Measurements from ENCODE around the gene RAD51B. TPM values are rescaled to one million over a fixed set of nuclear protein-coding genes. Genes with fewer than 3 reads are reported as not detected.
A peak's percentile ranks its signal among the peaks of the same experiment; 100 is the strongest.

Gene RAD51B
- total and polyA plus RNA-seq, 9 donors, result 21.6 to 70.1 (median 35.1) TPM

DNA sequence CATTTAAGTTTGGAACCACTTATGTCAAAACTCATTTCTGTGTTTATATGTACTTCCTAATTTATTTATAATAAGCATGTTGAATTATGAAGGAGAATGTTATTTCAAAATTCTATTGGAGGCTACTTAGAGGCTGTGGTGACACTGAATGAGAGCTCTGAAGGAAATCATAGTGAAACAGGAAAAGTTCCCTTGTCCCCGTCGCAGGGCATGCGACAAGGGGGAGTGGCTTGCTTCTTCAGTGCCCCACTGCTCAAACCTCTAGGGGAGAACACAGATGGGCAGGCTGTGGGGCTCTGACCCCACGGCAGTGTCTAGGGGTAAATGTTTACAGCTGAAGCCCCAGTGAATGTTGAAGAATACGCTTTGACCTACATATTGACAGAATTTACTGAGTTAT lies 261.9 kb downstream of the RAD51B start:
- Histone ChIP-seq H3K9me3 (no peaks in the 10 kb centered on the region), H3K4me3 (no peak overlapping the region), H3K27ac (no peak overlapping the region), H3K27me3 (no peaks in the 10 kb centered on the region), H3K4me1 (ENCODE audit: insufficient read depth) (peaks cover 4% of the 10 kb centered on the region), H3K36me3 (no peaks in the 10 kb centered on the region)
- TF ChIP-seq, protein P1, sequence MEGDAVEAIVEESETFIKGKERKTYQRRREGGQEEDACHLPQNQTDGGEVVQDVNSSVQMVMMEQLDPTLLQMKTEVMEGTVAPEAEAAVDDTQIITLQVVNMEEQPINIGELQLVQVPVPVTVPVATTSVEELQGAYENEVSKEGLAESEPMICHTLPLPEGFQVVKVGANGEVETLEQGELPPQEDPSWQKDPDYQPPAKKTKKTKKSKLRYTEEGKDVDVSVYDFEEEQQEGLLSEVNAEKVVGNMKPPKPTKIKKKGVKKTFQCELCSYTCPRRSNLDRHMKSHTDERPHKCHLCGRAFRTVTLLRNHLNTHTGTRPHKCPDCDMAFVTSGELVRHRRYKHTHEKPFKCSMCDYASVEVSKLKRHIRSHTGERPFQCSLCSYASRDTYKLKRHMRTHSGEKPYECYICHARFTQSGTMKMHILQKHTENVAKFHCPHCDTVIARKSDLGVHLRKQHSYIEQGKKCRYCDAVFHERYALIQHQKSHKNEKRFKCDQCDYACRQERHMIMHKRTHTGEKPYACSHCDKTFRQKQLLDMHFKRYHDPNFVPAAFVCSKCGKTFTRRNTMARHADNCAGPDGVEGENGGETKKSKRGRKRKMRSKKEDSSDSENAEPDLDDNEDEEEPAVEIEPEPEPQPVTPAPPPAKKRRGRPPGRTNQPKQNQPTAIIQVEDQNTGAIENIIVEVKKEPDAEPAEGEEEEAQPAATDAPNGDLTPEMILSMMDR (IDR thresholded peaks at IDR 0.05), result no peak
- TF ChIP-seq EP300 (IDR thresholded peaks at IDR 0.05), result no peak
- WGBS, 3 donors, result 90 to 94% (median 93%) methylated on average over 5 of the region's 5 CpGs
- no peak for DNase-seq
- intact Hi-C loops (cut with DNase I), result no loop called here

DNA sequence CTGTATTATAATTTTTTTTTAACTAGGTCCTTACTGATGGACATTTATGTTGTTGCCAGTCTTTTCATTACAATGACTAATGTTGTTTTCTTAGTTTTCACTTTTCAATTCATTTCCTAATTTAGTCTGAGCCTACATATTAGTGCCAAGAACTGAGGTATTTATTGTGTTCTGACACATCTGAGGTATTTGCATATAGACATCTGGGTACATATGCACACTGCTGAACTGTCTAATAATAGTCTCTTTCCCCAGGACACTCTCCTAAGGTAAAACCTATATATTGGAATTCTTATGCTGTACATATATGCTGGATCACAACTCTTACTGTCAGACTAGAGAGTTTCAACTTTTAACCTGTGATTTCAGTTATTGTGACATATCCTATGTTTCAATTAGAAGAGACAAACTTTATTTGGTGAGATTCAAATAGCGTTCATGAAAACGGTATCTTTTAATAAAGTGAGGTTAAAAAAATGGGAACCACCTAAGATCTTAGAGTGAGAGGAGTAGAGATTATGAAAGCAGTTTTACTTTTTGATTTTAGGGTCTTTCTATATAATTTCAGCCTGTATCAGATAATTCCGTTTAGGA lies 263.2 kb downstream of the RAD51B start:
- H3K27ac ChIP-seq, result no peak overlapping the region
- H3K27me3 ChIP-seq, result no peaks in the 10 kb centered on the region
- TF ChIP-seq POLR2A (IDR thresholded peaks at IDR 0.05) (no peak), EP300 (IDR thresholded peaks at IDR 0.05) (no peak)
- TF ChIP-seq, protein P1 (IDR thresholded peaks at IDR 0.05), result no peak
- H3K4me1 ChIP-seq (ENCODE audit: insufficient read depth), result peaks cover 4% of the 10 kb centered on the region
- no peak overlapping the region for H3K4me3 ChIP-seq
- no peaks in the 10 kb centered on the region for H3K9me3 ChIP-seq
- no peak for DNase-seq
- intact Hi-C loops (cut with DNase I), result no loop called here
- WGBS, 3 donors, result 93 to 94% (median 93%) methylated on average over 3 of the region's 3 CpGs
- no peaks in the 10 kb centered on the region for H3K36me3 ChIP-seq

DNA sequence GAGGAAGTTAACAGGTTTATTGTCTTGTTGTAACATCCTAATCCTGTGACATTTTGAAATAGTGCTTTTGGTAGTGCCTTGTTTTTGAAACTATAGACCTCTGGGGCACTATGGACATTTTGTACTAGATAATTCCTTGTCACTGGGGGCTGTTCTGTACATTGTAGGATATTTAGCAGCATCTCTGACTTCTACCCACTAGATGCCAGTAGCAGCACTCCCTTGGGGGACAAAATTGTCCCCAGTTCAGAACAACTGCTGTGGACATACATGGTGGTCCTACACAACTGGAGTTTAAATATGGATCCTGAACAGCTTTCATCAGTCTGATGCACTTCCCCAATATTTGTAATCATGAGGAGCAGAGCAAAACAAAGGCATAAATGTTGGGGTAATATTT lies 264.7 kb downstream of the RAD51B start:
- Histone ChIP-seq H3K4me3 (no peak overlapping the region), H3K4me1 (ENCODE audit: insufficient read depth) (peaks cover 4% of the 10 kb centered on the region), H3K27me3 (no peaks in the 10 kb centered on the region), H3K9me3 (no peaks in the 10 kb centered on the region), H3K36me3 (no peaks in the 10 kb centered on the region), H3K27ac (no peak overlapping the region)
- TF ChIP-seq POLR2A (IDR thresholded peaks at IDR 0.05) (no peak), EP300 (IDR thresholded peaks at IDR 0.05) (no peak)
- TF ChIP-seq, protein P1 (IDR thresholded peaks at IDR 0.05), result no peak
- no peak for DNase-seq
- intact Hi-C loops (cut with DNase I), result no loop called here

DNA sequence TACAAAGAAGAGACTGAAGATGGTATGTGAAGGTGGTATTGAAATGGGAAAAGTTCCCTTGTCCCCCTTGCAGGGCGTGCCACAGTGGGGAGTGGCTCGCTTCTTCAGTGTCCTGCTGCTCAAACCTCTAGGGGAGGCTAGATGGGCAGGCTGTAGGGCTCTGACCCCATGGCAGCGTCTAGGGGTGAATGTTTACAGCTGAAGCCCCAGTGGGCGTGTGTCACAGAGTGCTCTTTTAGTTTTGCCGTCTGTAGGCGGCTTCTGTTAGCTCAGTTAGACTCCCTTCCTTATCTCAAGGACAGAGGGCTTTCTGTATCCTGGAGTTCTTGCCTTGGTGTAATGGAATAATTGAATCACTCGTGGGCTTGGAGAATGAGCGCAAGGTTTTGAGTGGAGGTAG lies 266.2 kb downstream of the RAD51B start:
- WGBS, 3 donors, result 46 to 58% (median 47%) methylated on average over 8 of the region's 8 CpGs
- Histone ChIP-seq H3K4me3 (no peak overlapping the region), H3K27me3 (no peaks in the 10 kb centered on the region), H3K9me3 (no peaks in the 10 kb centered on the region), H3K4me1 (ENCODE audit: insufficient read depth) (peaks cover 4% of the 10 kb centered on the region), H3K27ac (peak overlapping the region in 1 of 2 donors; percentile 31), H3K36me3 (no peaks in the 10 kb centered on the region)
- TF ChIP-seq, protein P1 (IDR thresholded peaks at IDR 0.05), result no peak
- TF ChIP-seq EP300 (IDR thresholded peaks at IDR 0.05) (no peak), POLR2A (IDR thresholded peaks at IDR 0.05) (no peak)
- intact Hi-C loops (cut with DNase I), result no loop called here
- peak in 4 of 5 donors; percentile 40 to 54 (median 42) for DNase-seq

All from ovary (tissue), 9 donors.